Natural killer cell treated with Interleukin-12 subunit alpha and Interleukin-12 subunit beta and Interleukin-15 and Interleukin-18, amount 100 ng/mL, for 72 hours (primary cell): ENCODE data around the gene RPS15A. TPM values are rescaled to one million over a fixed set of nuclear protein-coding genes. Genes with fewer than 3 reads are reported as not detected.
"Not testable (repeated sequence)": the region's sequence is repeated elsewhere in the genome, so short reads cannot be mapped to it uniquely, and the experiment has no call there.

Experiments
- ATAC-seq, 2 donors: fragments of 150-1000 bp; cut with Tn5 transposase in 1 of 2; sonication (Bioruptor Pico), chemical (Tn5 transposase) in 1 of 2; 2 replicates each; pipeline ENCODE4 v1.10.0; 2021
- DNase-seq: peaks from one replicate; pipeline ENCODE4 v3.0.0; 2022; ENCODE audit warnings: low spot score
- H3K27ac Mint-ChIP-seq, 2 donors: 1 replicate in 1 of 2; 2 replicates in 1 of 2; pipeline ENCODE4 v1.8.0; 2022; ENCODE audit warnings: mixed read lengths in 2 of 2, mild to moderate bottlenecking in 1 of 2, moderate library complexity in 1 of 2
- H3K27me3 Mint-ChIP-seq, 2 donors: 1 replicate in 1 of 2; 2 replicates in 1 of 2; pipeline ENCODE4 v1.8.0; 2022; ENCODE audit warnings: mixed read lengths in 2 of 2
- H3K36me3 Mint-ChIP-seq: one replicate; pipeline ENCODE4 v1.8.0; 2022; ENCODE audit warnings: mixed read lengths
- H3K4me1 Mint-ChIP-seq, 2 donors: 1 replicate in 1 of 2; 2 replicates in 1 of 2; pipeline ENCODE4 v1.8.0; 2022; ENCODE audit warnings: low read depth in 2 of 2, mixed read lengths in 2 of 2, mild to moderate bottlenecking in 1 of 2
- H3K4me3 Mint-ChIP-seq: one replicate; pipeline ENCODE4 v1.8.0; 2022; ENCODE audit warnings: mixed read lengths
- H3K9me3 Mint-ChIP-seq: 2 replicates; pipeline ENCODE4 v1.8.0; 2022; ENCODE audit warnings: mixed read lengths
- total RNA-seq, 2 donors: library from RNA; stranded (reverse); gene quantifications; one replicate each; pipeline ENCODE4 v1.2.3, GENCODE V29; 2022

RPS15A gene
- total RNA-seq, 2 donors from 2014 or later: 497 to 1,038 TPM

GRCh38 chr16:18783430-18784341 is 6.4 kb downstream of the RPS15A start:
- H3K4me3 Mint-ChIP-seq: peak overlapping the region; percentile 15
- DNase-seq (no peak), ATAC-seq (no peak)
- no peaks in the 10 kb centered on the region for H3K9me3 Mint-ChIP-seq
- peaks cover 43% of the 10 kb centered on the region for H3K36me3 Mint-ChIP-seq
- H3K27me3 Mint-ChIP-seq: no peaks in the 10 kb centered on the region
- H3K4me1 Mint-ChIP-seq: peaks cover 39 to 45% of the 10 kb centered on the region in 2 donors
- H3K27ac Mint-ChIP-seq: peak overlapping the region in 1 of 2 donors; percentile 94

GRCh38 chr16:18782697-18783429 is 7.3 kb downstream of the RPS15A start:
- H3K4me1 Mint-ChIP-seq: peaks cover 31 to 37% of the 10 kb centered on the region in 2 donors
- no peaks in the 10 kb centered on the region for H3K27me3 Mint-ChIP-seq
- no peak overlapping the region for H3K27ac Mint-ChIP-seq
- ATAC-seq: no peak
- H3K4me3 Mint-ChIP-seq: peak overlapping the region; percentile 15
- H3K36me3 Mint-ChIP-seq: peaks cover 35% of the 10 kb centered on the region
- H3K9me3 Mint-ChIP-seq: no peaks in the 10 kb centered on the region
- no peak for DNase-seq

GRCh38 chr16:18781232-18781631 is 8.9 kb downstream of the RPS15A start:
- peaks cover 17 to 26% of the 10 kb centered on the region in 2 donors for H3K4me1 Mint-ChIP-seq
- ATAC-seq, H3K4me3 Mint-ChIP-seq, H3K27ac Mint-ChIP-seq, H3K27me3 Mint-ChIP-seq, H3K9me3 Mint-ChIP-seq, DNase-seq: not testable (repeated sequence)
- H3K36me3 Mint-ChIP-seq: peaks cover 25% of the 10 kb centered on the region

- H3K27ac Mint-ChIP-seq, H3K4me3 Mint-ChIP-seq, H3K27me3 Mint-ChIP-seq, H3K9me3 Mint-ChIP-seq, DNase-seq, ATAC-seq: not testable (repeated sequence)
- Mint-ChIP-seq H3K36me3 (peaks cover 21% of the 10 kb centered on the region), H3K4me1 (peaks cover 11 to 22% of the 10 kb centered on the region in 2 donors)
Measured at GRCh38 chr16:18780460-18781026, 9.6 kb downstream of the RPS15A start.

GRCh38 chr16:18777664-18778063 is 12.5 kb downstream of the RPS15A start:
- not testable (repeated sequence) for ATAC-seq, H3K4me1 Mint-ChIP-seq, H3K4me3 Mint-ChIP-seq, H3K27ac Mint-ChIP-seq, H3K36me3 Mint-ChIP-seq, DNase-seq, H3K9me3 Mint-ChIP-seq, H3K27me3 Mint-ChIP-seq

- not testable (repeated sequence) for H3K27ac Mint-ChIP-seq, H3K4me1 Mint-ChIP-seq, H3K9me3 Mint-ChIP-seq, ATAC-seq, H3K27me3 Mint-ChIP-seq, H3K4me3 Mint-ChIP-seq, DNase-seq, H3K36me3 Mint-ChIP-seq
Measured at GRCh38 chr16:18776334-18776733, 13.8 kb downstream of the RPS15A start.

GRCh38 chr16:18774651-18775050 is 15.5 kb downstream of the RPS15A start:
- ATAC-seq, DNase-seq, H3K9me3 Mint-ChIP-seq, H3K4me1 Mint-ChIP-seq, H3K36me3 Mint-ChIP-seq, H3K27me3 Mint-ChIP-seq, H3K4me3 Mint-ChIP-seq, H3K27ac Mint-ChIP-seq: not testable (repeated sequence)

GRCh38 chr16:18772171-18772570 is 18.0 kb downstream of the RPS15A start:
- not testable (repeated sequence) for H3K9me3 Mint-ChIP-seq, H3K36me3 Mint-ChIP-seq, H3K27me3 Mint-ChIP-seq, DNase-seq, ATAC-seq, H3K27ac Mint-ChIP-seq, H3K4me3 Mint-ChIP-seq
- H3K4me1 Mint-ChIP-seq: peaks cover 12 to 13% of the 10 kb centered on the region in 2 donors

GRCh38 chr16:18770336-18770962 is 19.7 kb downstream of the RPS15A start:
- Mint-ChIP-seq H3K4me1 (peaks cover 12 to 13% of the 10 kb centered on the region in 2 donors), H3K27ac (peak overlapping the region; percentile 18 to 34), H3K4me3 (peak overlapping the region; percentile 37)
- H3K27me3 Mint-ChIP-seq, DNase-seq, H3K36me3 Mint-ChIP-seq, H3K9me3 Mint-ChIP-seq: not testable (repeated sequence)
- peak; percentile 52 to 71 for ATAC-seq

GRCh38 chr16:18767217-18767616 is 22.9 kb downstream of the RPS15A start:
- not testable (repeated sequence) for H3K27ac Mint-ChIP-seq, H3K36me3 Mint-ChIP-seq, H3K27me3 Mint-ChIP-seq, DNase-seq, H3K4me3 Mint-ChIP-seq, H3K9me3 Mint-ChIP-seq
- ATAC-seq: peak; percentile 66 to 74
- peaks cover 12 to 14% of the 10 kb centered on the region in 2 donors for H3K4me1 Mint-ChIP-seq

- ATAC-seq: peak; percentile 75 to 86
- H3K36me3 Mint-ChIP-seq: not testable (repeated sequence)
Measured at GRCh38 chr16:18762713-18763112, 27.4 kb downstream of the RPS15A start.

GRCh38 chr16:18759598-18760520 is 30.3 kb downstream of the RPS15A start:
- H3K27me3 Mint-ChIP-seq, H3K4me3 Mint-ChIP-seq: not testable (repeated sequence)

More at GRCh38 chr16:18762713-18763112, 27.4 kb downstream of the RPS15A start:
- Mint-ChIP-seq H3K4me1 (peaks cover 4 to 12% of the 10 kb centered on the region in 2 donors), H3K27ac (peak overlapping the region in 1 of 2 donors; percentile 33)
- not testable (repeated sequence) for H3K9me3 Mint-ChIP-seq, H3K27me3 Mint-ChIP-seq, H3K4me3 Mint-ChIP-seq, DNase-seq

More at GRCh38 chr16:18759598-18760520, 30.3 kb downstream of the RPS15A start:
- not testable (repeated sequence) for H3K9me3 Mint-ChIP-seq, H3K36me3 Mint-ChIP-seq
- ATAC-seq (peak; percentile 79 to 88), DNase-seq (peak; percentile 72)
- Mint-ChIP-seq H3K27ac (peak overlapping the region in 1 of 2 donors; percentile 86), H3K4me1 (peaks cover 10 to 19% of the 10 kb centered on the region in 2 donors)
